Left lobe of liver (tissue), 2 donors: ENCODE data around the gene B9D2. TPM values are rescaled to one million over a fixed set of nuclear protein-coding genes. Genes with fewer than 3 reads are reported as not detected.
"Not testable (repeated sequence)": the region's sequence is repeated elsewhere in the genome, so short reads cannot be mapped to it uniquely, and the experiment has no call there.

ENCODE experiments used
- ATAC-seq: fragments of 200-7000 bp; cut with Tn5 transposase; one replicate; pipeline ENCODE4 v1.9.1; 2020; ENCODE audit warnings: mild to moderate bottlenecking, moderate library complexity
- DNase-seq: peaks from one replicate; pipeline ENCODE4 v3.0.0-alpha.2; 2020; ENCODE audit warnings: low spot score
- total RNA-seq: library from RNA; stranded (reverse); gene quantifications from one replicate; pipeline ENCODE4 v1.2.1, GENCODE V29; 2021
- donor health status: DM: no; HTN: no; CAD: no; lungs with moderate emphysema.
- donor health status: DM: no; HTN: yes; CAD: no.

The B9D2 gene
- total RNA-seq, 1 donor from 2014 or later = 2.1 TPM

GRCh38 chr19:41356984-41357739 is 6.8 kb downstream of the B9D2 start:
- ATAC-seq (no peak), DNase-seq (no peak)

DNA sequence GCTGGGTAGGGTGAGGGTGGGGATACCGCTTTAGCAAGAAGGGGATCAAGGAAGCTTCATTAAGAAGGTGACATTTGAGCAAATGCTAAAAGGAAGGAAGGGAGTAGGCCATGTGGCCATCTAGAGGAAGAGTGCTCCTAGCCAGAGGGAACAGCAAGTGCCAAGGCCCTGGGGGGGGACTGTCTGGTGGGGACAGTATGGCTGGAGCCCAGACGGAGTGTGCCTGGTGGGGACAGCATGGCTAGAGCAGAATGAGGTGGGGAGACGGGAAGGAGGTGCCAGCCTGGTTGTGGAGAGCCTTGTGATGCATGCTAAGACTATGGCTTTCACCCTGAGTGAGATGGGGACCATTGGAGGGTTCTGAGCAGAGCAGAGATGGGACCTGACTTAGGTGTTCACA is 8.1 kb downstream of the B9D2 start:
- no peak for ATAC-seq

GRCh38 chr19:41355035-41355434 is 8.9 kb downstream of the B9D2 start:
- DNase-seq (no peak), ATAC-seq (no peak)

More for the DNA sequence above, 8.1 kb downstream of the B9D2 start:
- DNase-seq = no peak

DNA sequence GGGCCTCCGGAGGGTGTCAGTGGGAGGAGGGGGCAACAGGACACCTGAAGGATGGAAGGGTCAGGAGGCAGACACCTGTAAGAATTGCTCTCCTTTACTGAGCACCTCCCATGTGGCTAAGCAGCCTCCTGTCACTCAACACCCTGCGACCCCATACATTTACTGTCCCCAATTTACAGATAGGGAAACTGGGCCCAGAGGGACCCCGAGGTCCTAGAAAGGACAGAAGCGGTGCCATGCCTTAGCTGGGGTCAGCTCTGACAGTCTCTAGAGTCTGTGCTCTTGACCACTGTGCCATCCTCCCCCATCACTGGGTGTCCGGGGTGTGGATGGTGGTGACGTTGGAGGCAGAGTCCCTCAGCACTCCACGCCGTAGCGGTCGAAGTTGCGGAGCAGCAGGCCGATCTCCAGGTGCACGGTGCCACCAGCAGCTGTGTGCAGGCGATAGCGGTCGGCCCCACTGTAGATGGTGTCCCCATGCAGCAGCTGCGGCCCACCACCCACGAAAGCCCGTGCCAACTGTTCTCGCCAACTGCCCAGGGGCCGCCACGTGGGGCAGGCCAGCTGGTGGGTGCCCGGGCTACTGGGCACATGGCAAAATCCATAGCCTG is 9.5 kb downstream of the B9D2 start:
- DNase-seq = no peak
- no peak for ATAC-seq

DNA sequence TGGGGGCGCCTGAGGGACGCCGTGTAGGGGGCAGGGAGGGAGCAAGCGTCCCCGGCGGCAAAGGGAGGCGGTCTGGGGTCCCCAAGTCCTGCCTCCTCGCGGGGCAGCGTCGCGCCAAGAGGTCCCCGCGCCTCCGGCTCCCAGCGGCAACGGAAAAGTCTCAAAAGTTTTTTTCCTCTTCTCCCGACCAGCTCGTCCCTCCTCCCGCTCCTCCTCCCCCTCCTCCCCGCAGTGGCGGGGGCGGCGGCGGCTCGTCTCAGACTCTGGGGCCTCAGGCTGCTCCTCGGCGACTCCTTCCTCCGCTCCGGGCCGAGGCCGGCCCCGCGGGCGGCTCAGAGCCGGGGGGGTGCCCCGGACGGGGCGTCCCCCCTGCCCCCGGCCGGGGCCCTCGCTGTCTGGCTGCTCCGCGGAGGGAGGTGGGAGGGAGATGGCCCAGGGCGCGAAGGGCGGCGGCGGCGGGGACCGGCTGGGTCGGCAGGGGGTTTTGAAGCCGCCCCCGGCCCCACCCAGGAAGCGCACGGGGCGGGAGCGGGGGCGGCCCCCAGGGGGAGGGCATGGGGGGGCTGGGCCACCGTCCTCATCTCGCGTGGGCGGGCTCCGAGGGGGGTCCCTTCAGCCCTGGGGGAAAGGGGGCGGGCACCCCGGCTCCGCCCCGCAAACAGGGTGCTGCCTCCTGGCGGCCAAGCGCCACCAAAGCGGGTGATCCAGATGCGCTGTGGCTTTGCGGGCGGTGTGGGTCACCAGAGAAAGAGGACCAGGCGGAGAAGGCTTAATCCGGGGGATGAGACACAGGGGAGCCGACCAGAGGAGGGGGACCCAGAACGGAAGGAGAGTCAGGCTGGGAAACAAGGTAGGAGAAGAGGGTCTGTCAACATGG is 10.2 kb downstream of the B9D2 start, which contains the start of gene TGFB1:
Gene TGFB1 (minus strand): TSS at position 457 of the 877 bp plus-strand sequence. CDS start 878 bp downstream, outside the sequence.
- peak; percentile 78 for DNase-seq
- peak; percentile 78 for ATAC-seq

GRCh38 chr19:41352609-41353465 is 11.1 kb downstream of the B9D2 start:
- DNase-seq (no peak), ATAC-seq (peak; percentile 28)

- no peak for DNase-seq
- ATAC-seq = no peak
These were observed 11.7 kb downstream of the B9D2 start for GRCh38 chr19:41352279-41352608.

- ATAC-seq (peak; percentile 45), DNase-seq (peak; percentile 57)
These were observed 12.4 kb downstream of the B9D2 start for GRCh38 chr19:41351339-41352245.

DNA sequence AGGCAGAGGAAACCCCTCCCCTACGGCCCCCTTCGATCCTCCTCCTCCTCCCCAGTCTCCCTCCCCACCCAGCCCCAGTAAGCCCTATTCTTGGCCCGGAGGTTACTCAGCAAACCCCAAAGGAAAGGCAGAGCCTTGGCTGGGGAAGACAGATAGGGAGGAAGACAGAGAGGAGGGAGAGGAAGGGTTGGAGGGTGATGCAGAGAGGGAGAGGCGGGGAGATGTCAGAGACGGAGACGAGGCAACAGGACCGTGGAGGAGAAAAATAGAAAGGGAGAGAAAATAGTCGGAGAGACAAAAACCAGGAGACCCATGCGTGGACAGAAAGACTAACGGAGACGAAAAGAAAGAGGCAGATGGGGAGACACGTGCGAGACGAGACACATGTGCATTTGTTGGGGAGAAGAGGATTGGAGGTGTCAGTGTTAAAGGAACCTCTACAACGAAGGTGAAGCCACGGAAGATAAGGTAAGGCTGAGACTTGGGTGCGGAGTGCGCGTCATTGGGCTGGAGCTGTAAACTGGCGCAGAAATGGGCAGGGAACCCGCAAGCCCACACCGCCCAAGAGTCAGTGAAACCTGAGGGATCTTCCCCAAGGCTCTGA is 13.1 kb downstream of the B9D2 start:
- DNase-seq = no peak
- ATAC-seq = no peak

DNA sequence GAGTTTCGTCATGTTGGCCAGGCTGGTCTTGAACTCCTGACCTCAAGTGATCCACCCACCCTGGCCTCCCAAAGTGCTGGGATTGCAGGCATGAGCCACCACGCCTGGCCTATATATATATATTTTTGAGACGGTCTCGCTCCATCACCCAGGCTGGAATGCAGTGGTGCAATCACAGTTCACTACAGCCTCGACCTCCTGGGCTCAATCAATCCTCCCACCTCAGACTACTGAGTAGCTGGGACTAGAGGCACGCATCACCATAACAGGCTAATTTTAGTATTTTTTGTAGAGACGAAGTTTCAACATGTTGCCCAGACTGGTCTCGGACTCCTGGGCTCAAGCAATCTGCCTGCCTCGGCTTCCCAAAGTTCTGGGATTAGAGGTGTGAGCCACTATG is 17.0 kb downstream of the B9D2 start:
- DNase-seq, ATAC-seq: not testable (repeated sequence)

DNA sequence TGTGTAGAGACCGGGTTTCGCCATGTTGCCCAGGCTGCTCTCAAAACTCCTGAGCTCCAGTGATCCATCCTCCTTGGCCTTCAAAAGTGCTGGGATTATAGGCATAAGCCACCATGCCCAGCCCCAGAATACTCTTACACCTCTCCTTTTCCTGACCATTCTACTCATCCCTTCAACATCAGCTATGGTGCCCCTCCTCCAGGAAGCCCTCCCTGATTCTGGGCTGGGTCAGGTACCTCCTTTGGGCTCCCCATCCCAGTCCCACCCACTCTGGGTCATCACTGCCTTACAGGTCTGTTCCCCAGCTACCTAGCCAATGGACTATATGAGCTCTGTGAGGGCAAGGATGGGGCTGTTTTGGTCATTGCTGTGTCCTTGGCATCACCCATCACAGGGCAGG is 19.8 kb downstream of the B9D2 start:
- no peak for ATAC-seq
- DNase-seq = no peak

DNA sequence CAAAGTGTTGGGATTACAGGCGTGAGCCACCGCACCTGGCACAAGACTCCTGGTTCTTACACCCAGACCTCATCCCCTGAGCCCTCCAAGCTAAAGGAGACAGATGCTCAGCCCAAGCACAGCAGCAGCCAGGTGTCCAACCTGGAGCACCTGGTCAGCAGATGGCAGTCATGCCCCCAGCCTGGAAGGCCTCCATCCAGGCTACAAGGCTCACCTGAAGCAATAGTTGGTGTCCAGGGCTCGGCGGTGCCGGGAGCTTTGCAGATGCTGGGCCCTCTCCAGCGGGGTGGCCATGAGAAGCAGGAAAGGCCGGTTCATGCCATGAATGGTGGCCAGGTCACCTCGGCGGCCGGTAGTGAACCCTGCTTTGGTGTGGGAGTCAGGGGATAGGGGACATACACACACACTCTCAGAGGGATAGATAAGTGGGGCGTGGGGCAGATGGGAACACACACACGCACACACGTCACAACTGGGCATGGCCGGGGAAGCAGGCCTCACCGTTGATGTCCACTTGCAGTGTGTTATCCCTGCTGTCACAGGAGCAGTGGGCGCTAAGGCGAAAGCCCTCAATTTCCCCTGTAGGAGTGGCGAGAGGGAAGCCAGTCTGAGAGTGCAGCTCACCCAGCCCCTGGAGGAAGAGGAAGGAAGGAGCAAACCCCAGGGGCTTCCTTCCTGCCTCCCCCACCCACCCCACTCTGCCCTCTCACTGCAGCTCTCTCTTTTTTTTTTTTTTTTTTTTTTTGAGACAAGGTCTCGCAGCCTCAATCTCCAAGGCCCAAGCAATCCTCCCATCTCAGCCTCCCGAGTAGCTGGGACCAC is 22.1 kb downstream of the B9D2 start:
- DNase-seq (peak; percentile 47), ATAC-seq (peak; percentile 56)

DNA sequence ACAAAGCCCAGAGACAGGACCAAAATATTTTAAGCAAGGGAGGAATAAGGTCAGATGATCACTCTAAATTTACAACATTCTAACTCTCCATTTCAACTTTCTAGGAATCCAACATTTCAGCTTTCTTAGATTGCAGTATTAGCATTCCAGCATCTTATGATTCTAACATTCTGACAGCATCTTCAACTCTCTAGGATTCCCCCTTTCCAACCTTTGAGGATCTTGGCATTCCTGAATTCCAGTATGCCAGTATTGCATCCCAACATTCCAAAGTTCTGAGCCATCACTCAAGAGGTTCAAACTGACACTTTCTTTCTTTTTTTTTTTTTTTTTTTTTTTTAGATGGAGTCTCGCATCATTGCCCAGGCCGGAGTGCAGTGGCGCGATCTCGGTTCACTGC is 24.0 kb downstream of the B9D2 start:
- no peak for ATAC-seq

GRCh38 chr19:41335467-41335866 is 28.5 kb downstream of the B9D2 start:
- DNase-seq (no peak), ATAC-seq (no peak)

More for the DNA sequence above, 24.0 kb downstream of the B9D2 start:
- no peak for DNase-seq

GRCh38 chr19:41334793-41335192 is 29.2 kb downstream of the B9D2 start:
- ATAC-seq (no peak), DNase-seq (no peak)

DNA sequence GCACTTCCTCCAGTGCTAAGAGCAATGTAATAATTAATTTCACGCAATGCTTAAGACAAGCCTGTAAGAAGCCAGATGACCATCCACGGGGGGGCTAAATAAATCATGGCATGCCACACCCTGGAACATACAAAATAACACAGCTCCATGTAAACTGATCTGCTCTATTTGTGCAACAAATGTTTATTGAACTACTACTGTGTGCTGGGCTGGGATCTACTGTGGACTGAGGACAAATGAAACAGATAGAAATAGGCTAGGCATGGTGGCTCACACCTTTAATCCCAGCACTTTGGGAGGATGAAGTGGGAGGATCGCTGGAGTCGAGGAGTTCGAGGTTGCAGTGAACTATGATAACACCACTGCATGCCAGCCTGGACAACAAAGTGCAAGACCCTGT is 31.5 kb downstream of the B9D2 start:
- DNase-seq = no peak
- no peak for ATAC-seq

GRCh38 chr19:41332000-41332399 is 31.9 kb downstream of the B9D2 start:
- DNase-seq (no peak), ATAC-seq (no peak)

GRCh38 chr19:41330946-41331678 is 32.8 kb downstream of the B9D2 start:
- no peak for ATAC-seq
- no peak for DNase-seq
